Activated CD4-positive, alpha-beta T cell treated with anti-CD3 and anti-CD28 coated beads for 4 hours (primary cell): ENCODE results near the gene SPATA31D1.
"Not testable (repeated sequence)": the region's sequence is repeated elsewhere in the genome, so short reads cannot be mapped to it uniquely, and the experiment has no call there.

Experiments
- DNase-seq, 2 donors: peaks; one replicate each; pipeline ENCODE4 v3.0.0-alpha.2; 2020

The SPATA31D1 gene

DNA sequence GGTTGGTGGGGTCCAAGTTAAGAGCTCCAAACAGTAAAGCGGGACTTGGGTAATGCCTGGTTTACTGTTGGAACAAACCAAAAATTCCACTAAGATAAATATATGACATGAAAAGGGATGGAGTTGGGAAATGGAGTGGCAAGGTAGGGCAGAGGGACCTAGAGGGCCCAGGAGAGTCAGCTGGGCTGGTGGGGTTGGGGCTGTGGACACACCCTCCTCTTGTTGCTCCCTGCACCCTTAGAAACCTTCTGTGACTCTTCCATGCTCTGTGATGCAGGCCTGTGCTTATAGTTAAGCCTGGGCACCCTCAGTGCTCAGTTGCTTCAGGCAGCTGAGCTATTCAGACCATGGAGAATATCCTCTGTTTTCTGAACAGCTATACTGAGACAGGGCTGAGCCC is at the start of gene SPATA31D1:
SPATA31D1 (plus strand) TSS at position 301 of the 400 bp plus-strand sequence; CDS start at position 348, 47 bp downstream.
- DNase-seq: not testable (repeated sequence)

GRCh38 chr9:81943393-81943792 is 45.2 kb upstream of the SPATA31D1 start, which contains the start of gene SPATA31D3:
TSS of gene SPATA31D3 (plus strand) at chr9:81943500. CDS start at chr9:81943586, 86 bp downstream.
- not testable (repeated sequence) for DNase-seq

- DNase-seq: not testable (repeated sequence)
Measured at GRCh38 chr9:81948650-81949049, 39.9 kb upstream of the SPATA31D1 start.

DNA sequence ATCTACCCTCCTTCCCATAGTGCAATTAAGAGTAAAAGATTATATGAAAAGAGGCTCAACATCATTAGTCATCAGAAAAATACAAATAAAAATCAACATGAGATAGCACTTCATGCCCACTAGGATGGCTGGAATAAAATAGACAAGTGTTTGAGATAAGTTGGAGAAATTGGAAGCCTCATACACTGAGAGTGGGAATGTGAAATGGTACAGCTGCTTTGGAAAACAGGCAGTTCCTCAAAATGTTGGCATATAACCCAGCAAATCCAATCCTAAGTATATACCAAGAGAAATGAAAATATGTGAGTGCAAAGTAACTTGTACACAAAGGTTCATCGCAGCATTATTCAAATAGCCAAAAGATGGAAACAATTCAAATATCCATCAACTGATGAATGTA is 35.5 kb upstream of the SPATA31D1 start:
- no peak for DNase-seq

GRCh38 chr9:81955625-81956024 is 32.9 kb upstream of the SPATA31D1 start:
- no peak for DNase-seq

DNA sequence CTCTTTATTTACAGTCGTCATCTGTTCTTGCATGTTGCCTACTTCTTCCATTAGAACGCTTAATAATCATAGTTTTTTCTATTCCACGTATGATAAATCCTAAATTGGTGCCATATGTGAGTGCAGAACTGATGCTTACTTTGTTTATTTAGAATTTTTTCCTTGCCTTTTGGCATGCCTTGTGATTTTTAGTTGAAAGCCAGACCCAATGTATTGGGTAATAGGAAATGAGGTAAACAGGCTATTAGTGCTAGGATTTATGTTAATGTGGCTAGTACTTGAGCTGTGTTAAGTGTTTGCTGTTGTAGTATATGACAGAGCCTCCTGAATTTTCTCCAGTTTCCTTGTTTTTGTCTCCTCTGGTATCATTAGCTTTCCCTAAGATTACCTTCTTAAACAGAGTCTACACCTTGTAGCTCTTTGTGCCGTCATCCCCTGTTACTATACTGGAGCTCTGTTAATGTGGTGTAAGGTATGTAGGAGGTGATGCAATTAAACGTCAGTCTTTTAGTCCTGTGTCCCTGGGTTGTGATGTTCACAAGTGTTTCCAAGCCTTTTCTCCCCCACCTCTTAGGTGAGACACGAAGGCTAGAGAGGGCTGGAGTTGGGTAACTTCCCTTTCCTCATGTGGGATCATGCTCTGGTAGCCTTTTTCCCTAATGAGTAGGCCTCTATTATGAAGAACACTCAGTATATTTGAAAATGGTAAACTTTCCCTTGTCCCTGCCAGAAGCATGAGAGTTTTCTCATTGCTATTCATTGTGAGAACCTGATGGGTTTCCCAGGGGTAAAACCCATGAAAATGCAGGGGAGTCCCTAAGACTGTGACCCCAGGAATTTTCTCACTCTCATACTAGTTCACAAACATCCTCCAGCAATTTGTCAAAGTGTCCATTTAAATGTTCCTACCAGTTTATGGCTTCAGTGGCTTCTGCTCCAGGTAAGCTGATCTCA is 24.1 kb upstream of the SPATA31D1 start:
- DNase-seq: no peak

- DNase-seq: no peak
Measured at GRCh38 chr9:81968026-81968425, 20.5 kb upstream of the SPATA31D1 start.

GRCh38 chr9:81969971-81970370 is 18.6 kb upstream of the SPATA31D1 start:
- DNase-seq: no peak

- no peak for DNase-seq
Measured at GRCh38 chr9:81971727-81972126, 16.8 kb upstream of the SPATA31D1 start.

DNA sequence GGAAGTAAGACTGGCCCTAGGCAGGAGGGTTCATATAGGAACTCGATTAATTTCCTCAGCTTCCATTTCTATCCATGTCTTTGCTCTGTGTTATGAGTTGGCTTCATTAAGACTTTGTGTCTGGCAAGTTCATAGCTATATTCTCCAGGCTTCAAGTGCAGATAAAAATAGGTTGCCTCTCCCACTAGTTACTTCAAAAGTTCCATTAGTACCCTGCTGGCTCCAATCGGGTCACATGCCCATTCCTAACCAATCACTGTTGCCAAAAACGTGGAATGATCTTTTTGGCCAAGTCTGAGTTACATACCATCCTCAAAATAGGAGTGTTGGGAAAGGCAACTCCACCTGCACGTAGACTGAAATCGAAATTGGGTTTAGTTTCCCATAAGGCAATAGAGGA is 13.8 kb upstream of the SPATA31D1 start:
- DNase-seq: no peak

- DNase-seq: no peak
Measured at GRCh38 chr9:81976351-81976750, 12.2 kb upstream of the SPATA31D1 start.

- DNase-seq: no peak
Measured at GRCh38 chr9:81979196-81979595, 9.4 kb upstream of the SPATA31D1 start.

GRCh38 chr9:81980568-81980967 is 8.0 kb upstream of the SPATA31D1 start:
- no peak for DNase-seq

DNA sequence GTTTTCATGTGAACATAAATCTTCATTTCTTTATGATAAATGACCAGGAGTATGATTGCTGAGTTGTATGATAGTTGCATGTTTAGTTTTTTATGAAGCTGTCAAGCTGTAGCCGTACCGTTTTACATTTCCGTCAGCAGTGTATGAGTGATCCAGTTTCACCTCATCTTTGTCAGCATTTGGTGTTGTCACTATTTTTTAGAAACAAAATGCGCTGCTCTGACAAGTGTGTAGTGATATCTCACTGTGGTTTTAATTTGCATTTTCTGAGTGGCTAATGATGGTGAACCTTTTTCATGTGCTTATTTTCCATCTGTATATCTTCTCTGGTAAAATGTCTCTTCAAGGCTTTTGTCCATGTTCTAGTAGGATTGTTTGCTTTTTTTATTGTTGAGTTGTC is 6.7 kb upstream of the SPATA31D1 start:
- DNase-seq: no peak

GRCh38 chr9:81984928-81985327 is 3.6 kb upstream of the SPATA31D1 start:
- DNase-seq: no peak

- DNase-seq: no peak
Measured at GRCh38 chr9:81986051-81986450, 2.5 kb upstream of the SPATA31D1 start.

DNA sequence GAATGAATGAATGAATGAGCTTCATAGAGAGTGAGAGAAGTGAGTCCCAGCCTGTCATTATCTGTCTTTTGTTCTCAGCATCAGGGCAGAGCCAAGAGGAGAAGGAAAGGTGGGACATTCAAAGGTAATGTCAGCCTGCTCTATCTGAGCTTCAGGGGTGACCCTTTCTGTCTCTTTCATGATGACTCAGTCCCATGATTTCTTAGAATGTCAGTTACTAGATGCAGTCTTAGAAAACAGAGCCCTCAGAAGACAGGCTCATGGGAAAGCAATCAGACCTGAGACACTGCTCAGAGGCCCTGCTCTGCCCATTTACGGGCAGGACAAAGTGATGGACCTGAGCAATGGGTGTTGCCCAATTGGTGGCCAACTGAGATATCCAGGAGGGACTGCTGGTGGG is 1.1 kb downstream of the SPATA31D1 start:
- no peak for DNase-seq

- no peak for DNase-seq
Measured at GRCh38 chr9:81993656-81994055, 5.1 kb downstream of the SPATA31D1 start.

GRCh38 chr9:81999806-82000205 is 11.2 kb downstream of the SPATA31D1 start:
- DNase-seq: no peak

- DNase-seq: no peak
Measured at GRCh38 chr9:82010711-82011110, 22.1 kb downstream of the SPATA31D1 start.

- DNase-seq: no peak
Measured at GRCh38 chr9:82011133-82011532, 22.6 kb downstream of the SPATA31D1 start.

DNA sequence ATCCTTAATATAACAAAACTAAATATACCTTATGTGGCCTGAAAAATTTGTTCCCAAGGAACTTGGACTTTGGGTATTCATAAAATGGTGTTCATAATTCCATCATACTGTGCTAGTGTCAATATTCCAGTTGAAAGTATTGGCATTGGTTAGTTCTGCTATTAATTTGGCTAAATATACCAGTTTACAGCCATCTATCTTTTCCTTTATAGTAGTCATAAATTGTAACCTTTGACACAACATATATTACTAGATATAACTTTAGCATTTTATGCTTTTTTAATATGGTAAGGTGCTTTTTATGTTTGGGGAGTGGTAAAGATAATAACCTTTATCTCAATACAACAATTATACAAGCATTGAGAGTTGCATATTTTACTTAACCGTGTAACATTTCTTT is 23.7 kb downstream of the SPATA31D1 start:
- DNase-seq: no peak

DNA sequence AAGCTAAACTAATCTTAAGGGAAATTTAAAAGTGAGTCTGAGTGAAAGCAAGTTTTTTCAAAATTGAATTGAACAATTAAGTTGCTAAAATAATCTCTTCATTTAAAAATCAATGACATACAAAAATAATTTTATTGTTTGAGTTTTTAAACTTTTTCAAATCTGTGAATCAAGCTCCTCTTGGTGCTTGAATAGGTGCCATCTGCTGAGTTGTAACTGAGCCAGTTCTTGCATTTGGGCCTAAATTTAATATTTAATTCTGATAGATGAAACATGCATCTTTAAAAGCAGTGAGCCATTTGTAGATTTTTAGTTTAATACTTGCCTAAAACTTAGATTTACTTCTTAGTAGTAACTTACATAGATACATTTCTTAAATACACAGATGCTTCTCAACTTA is 31.8 kb downstream of the SPATA31D1 start:
- DNase-seq: no peak

DNA sequence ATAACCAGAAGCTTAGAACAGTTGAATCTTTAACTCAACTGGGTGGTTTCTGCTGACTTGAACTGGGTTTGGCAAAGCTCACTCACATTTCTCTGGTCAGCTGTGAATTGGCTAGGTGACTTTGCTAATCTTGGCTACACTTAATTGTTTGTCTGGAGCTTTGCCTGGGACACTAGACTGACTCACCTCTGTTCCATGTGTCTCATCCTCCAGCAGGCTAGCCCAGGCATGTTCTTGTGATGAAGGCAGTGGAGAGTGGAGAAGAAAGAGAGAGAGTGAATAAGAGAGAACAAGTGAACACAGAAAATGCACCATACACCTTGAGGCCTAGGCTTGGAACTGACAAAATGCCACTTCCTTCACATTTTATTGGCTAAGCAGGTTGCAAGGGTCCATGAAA is 32.6 kb downstream of the SPATA31D1 start:
- no peak for DNase-seq

- no peak for DNase-seq
Measured at GRCh38 chr9:82022121-82022520, 33.5 kb downstream of the SPATA31D1 start.
